ENCODE measurements around the gene PHYKPL.
"Not testable (repeated sequence)": the region's sequence is repeated elsewhere in the genome, so short reads cannot be mapped to it uniquely, and the experiment has no call there.

Gene PHYKPL

DNA sequence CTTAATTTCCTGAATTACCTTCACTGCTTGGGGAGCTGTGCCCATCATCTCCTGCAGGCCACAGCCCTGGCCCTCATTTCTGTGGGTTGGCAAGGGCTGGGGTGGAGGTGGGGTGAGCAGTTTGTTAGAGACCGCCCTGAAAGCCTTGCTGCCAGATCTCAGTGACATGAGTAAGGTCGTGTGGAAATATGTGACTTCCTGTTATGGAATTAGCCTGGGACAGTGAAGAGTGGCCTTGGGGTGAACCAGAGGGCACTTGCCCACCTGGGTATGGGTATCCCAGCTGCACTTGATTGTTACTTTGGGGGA, 30.7 kb downstream of the PHYKPL start:
- peak overlapping the region; percentile 64 for H3K27ac ChIP-seq (replicated peaks)
- H3K4me3 ChIP-seq (replicated peaks; ENCODE audit: insufficient read depth, low read length), result no peak overlapping the region
- peak; percentile 78 for TF ChIP-seq SPI1 (IDR thresholded peaks at IDR 0.05; ENCODE audit: borderline replicate concordance, low read depth)
- TF ChIP-seq, protein P1, sequence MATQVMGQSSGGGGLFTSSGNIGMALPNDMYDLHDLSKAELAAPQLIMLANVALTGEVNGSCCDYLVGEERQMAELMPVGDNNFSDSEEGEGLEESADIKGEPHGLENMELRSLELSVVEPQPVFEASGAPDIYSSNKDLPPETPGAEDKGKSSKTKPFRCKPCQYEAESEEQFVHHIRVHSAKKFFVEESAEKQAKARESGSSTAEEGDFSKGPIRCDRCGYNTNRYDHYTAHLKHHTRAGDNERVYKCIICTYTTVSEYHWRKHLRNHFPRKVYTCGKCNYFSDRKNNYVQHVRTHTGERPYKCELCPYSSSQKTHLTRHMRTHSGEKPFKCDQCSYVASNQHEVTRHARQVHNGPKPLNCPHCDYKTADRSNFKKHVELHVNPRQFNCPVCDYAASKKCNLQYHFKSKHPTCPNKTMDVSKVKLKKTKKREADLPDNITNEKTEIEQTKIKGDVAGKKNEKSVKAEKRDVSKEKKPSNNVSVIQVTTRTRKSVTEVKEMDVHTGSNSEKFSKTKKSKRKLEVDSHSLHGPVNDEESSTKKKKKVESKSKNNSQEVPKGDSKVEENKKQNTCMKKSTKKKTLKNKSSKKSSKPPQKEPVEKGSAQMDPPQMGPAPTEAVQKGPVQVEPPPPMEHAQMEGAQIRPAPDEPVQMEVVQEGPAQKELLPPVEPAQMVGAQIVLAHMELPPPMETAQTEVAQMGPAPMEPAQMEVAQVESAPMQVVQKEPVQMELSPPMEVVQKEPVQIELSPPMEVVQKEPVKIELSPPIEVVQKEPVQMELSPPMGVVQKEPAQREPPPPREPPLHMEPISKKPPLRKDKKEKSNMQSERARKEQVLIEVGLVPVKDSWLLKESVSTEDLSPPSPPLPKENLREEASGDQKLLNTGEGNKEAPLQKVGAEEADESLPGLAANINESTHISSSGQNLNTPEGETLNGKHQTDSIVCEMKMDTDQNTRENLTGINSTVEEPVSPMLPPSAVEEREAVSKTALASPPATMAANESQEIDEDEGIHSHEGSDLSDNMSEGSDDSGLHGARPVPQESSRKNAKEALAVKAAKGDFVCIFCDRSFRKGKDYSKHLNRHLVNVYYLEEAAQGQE (IDR thresholded peaks at IDR 0.05; ENCODE audit: insufficient replicate concordance, low read depth), result no peak
- peak; percentile 72 for TF ChIP-seq POLR2AphosphoS5 (IDR thresholded peaks at IDR 0.05; ENCODE audit: low read depth)
- DNase-seq (ENCODE audit: low read depth in 1 of 2, low spot score in 1 of 2), result peak in 1 of 2 experiments; percentile 85
- no peaks in the 10 kb centered on the region for H3K27me3 ChIP-seq (ENCODE audit: insufficient read depth, poor library complexity, severe bottlenecking)

DNA sequence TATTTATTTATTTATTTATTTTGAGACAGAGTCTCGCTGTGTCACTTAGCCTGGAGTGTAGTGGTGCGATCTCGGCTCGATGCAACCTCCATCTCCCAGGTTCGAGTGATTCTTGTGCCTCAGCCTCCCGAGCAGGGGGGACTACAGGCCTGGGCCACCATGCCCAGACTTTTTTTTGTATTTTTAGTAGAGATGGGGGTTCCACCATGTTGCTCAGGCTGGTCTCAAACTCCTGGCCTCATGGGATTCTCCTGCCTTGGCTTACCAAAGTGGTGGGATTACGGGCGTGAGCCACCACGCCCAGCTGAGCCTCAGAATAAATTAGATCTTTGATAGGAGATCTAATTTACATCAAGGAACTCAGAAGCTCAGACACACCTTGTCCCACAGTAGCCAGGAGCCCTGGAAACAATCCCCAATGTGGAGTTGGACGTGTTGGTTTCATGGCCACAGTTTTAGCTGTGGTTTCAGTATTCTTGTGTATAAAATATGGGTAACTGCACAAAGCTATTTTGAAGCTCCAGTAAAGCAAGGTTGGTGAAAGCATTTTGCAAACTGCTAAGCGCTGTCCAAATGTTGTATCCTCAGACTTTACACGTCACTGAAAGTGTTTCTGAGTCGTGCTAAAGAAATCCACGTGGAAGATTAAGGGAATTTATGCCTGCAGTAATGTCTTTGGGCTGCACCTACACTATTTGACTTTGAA, 31.2 kb downstream of the PHYKPL start:
- TF ChIP-seq POLR2AphosphoS5 (IDR thresholded peaks at IDR 0.05; ENCODE audit: low read depth), result no peak
- no peak for TF ChIP-seq GABPA (IDR thresholded peaks at IDR 0.05; ENCODE audit: low read depth)
- TF ChIP-seq, protein P1 (IDR thresholded peaks at IDR 0.05; ENCODE audit: insufficient replicate concordance, low read depth), result peak; percentile 83
- TF ChIP-seq, protein P2, sequence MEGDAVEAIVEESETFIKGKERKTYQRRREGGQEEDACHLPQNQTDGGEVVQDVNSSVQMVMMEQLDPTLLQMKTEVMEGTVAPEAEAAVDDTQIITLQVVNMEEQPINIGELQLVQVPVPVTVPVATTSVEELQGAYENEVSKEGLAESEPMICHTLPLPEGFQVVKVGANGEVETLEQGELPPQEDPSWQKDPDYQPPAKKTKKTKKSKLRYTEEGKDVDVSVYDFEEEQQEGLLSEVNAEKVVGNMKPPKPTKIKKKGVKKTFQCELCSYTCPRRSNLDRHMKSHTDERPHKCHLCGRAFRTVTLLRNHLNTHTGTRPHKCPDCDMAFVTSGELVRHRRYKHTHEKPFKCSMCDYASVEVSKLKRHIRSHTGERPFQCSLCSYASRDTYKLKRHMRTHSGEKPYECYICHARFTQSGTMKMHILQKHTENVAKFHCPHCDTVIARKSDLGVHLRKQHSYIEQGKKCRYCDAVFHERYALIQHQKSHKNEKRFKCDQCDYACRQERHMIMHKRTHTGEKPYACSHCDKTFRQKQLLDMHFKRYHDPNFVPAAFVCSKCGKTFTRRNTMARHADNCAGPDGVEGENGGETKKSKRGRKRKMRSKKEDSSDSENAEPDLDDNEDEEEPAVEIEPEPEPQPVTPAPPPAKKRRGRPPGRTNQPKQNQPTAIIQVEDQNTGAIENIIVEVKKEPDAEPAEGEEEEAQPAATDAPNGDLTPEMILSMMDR (IDR thresholded peaks at IDR 0.05; ENCODE audit: insufficient read depth, low read length), result no peak
- TF ChIP-seq SPI1 (IDR thresholded peaks at IDR 0.05; ENCODE audit: borderline replicate concordance, low read depth), result no peak
- no peak overlapping the region for H3K4me3 ChIP-seq (replicated peaks; ENCODE audit: insufficient read depth, low read length)
- H3K27me3 ChIP-seq (ENCODE audit: insufficient read depth, poor library complexity, severe bottlenecking), result no peaks in the 10 kb centered on the region
- no peak for DNase-seq (ENCODE audit: low read depth in 1 of 2, low spot score in 1 of 2)
- peak overlapping the region; percentile 64 for H3K27ac ChIP-seq (replicated peaks)

DNA sequence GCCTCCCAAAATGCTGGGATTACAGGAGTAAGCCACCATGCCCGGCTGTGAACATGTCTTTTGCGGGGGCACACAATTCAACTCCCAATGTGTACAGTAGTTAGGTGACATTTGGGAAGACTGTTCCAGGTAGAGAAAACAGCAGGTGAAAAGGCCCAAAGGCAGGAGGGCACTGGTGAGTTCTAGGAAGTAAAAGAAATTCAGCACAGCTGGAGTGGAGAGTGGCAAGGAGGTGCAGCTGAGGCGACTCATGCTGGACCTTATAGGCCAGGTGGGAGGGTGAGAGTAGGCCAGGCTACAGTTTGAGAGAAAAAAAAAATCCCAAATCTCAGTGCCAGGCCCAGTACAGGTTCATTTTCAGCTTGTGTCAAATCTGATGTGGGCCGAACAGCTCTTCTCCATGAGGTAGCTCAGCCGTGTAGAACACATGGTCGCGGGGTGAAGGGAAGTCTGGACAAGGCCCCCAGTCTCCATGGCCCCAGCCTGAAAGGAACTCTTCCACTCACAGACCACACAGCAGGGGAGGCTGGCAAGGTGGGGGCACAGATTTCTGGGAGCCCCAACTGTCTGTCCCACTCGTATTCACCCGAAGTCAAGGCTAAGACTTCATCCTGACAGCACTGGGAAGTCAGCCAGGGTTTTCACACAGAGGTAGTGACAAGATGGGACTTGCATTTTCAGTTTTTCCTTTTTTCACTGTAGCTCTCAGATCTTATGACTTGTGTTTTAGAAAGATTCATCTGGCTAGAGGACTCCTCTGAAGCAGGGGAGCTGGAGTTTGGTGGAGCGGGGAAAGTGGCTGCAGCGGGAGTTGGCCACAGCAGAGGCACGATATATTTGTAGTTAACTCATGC, 32.8 kb downstream of the PHYKPL start:
- Histone ChIP-seq H3K4me3 (replicated peaks; ENCODE audit: insufficient read depth, low read length) (no peak overlapping the region), H3K27ac (replicated peaks) (peak overlapping the region; percentile 37), H3K27me3 (ENCODE audit: insufficient read depth, poor library complexity, severe bottlenecking) (no peaks in the 10 kb centered on the region)
- TF ChIP-seq SPI1 (IDR thresholded peaks at IDR 0.05; ENCODE audit: borderline replicate concordance, low read depth), result no peak
- TF ChIP-seq, protein P1 (IDR thresholded peaks at IDR 0.05; ENCODE audit: insufficient replicate concordance, low read depth), result peak; percentile 81
- no peak for DNase-seq (ENCODE audit: low read depth in 1 of 2, low spot score in 1 of 2)

DNA sequence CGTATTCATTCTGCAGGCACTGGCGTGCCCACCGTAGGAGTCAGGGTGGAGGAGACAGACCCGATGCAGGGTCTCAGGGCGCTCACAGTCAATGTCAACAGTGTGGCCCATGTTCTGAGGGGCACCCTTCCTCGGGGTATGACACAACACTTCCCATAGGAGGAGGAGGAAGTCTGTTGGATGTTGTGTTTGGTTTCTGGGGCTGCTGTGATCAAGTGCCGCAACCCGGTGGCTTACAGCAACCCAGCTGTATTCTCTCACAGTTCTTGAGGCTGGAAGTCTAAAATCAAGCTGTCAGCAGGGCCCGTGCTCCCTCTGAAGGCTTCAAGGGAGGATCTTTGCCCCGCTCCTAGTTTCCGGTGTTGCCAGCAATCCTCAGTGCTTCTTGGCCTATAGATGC, 33.9 kb downstream of the PHYKPL start:
- H3K27me3 ChIP-seq (ENCODE audit: insufficient read depth, poor library complexity, severe bottlenecking), result no peaks in the 10 kb centered on the region
- no peak overlapping the region for H3K4me3 ChIP-seq (replicated peaks; ENCODE audit: insufficient read depth, low read length)
- peak overlapping the region; percentile 21; the same call in 1 of the 2 replicates for H3K27ac ChIP-seq (replicated peaks)
- DNase-seq (ENCODE audit: low read depth in 1 of 2, low spot score in 1 of 2), result peak in 1 of 2 experiments; percentile 61
- TF ChIP-seq POLR2AphosphoS5 (IDR thresholded peaks at IDR 0.05; ENCODE audit: low read depth), result peak; percentile 28; the same call in 1 of the 2 replicates
- TF ChIP-seq, protein P1 (IDR thresholded peaks at IDR 0.05; ENCODE audit: insufficient replicate concordance, low read depth), result no peak

DNA sequence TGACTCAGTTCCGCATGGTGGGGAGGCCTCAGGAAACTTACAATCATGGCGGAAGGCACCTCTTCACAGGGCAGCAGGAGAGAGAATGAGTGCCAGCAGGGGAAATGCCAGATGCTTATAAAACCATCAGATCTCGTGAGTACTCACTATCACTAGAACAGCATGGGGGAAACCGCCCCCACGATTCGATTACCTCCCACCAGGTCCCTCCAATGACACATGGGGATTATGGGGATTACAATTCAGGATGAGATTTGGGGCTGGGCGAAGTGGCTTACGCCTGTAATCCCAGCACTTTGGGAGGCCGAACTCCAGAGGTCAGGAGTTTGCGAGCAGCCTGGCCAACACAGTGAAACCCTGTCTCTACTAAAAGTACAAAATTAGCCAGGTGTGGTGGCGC, 34.5 kb downstream of the PHYKPL start:
- not testable (repeated sequence) for H3K4me3 ChIP-seq (replicated peaks; ENCODE audit: insufficient read depth, low read length); H3K27me3 ChIP-seq (ENCODE audit: insufficient read depth, poor library complexity, severe bottlenecking); DNase-seq (ENCODE audit: low read depth in 1 of 2, low spot score in 1 of 2); H3K27ac ChIP-seq (replicated peaks)
